C4-2B (cell line): Measurements from ENCODE around the gene DIAPH2.

Experiments
- ZFX ChIP-seq: fragments of 450-650 bp; IDR thresholded peaks from 2 replicates; pipeline ENCODE4 v1.6.1; 2017
- TF ChIP-seq, protein P1 (sequence below): fragments of 450-650 bp; conservative IDR thresholded peaks from 2 replicates; pipeline ENCODE4 v1.5.1; 2017; ENCODE audit warnings: mild to moderate bottlenecking

DNA sequence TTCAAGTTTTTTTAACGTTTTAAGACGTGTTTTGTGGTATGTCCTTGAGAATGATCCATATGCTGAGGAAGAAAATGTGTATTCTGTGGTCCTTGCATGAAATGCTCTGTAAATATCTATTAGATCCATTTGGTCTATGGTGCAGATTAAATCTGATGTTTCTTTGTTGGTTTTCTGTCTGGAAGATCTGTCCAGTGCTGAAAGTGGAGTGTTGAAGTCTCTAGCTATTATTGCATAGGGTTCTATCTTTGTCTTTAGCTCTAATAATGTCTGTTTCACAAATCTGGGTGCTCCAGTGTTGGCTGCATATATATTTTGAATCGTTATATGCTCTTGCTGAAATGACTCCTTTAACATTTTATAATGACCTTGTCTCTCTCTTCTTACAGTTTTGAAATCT, 321.5 kb downstream of the DIAPH2 start:
- TF ChIP-seq, protein P1, sequence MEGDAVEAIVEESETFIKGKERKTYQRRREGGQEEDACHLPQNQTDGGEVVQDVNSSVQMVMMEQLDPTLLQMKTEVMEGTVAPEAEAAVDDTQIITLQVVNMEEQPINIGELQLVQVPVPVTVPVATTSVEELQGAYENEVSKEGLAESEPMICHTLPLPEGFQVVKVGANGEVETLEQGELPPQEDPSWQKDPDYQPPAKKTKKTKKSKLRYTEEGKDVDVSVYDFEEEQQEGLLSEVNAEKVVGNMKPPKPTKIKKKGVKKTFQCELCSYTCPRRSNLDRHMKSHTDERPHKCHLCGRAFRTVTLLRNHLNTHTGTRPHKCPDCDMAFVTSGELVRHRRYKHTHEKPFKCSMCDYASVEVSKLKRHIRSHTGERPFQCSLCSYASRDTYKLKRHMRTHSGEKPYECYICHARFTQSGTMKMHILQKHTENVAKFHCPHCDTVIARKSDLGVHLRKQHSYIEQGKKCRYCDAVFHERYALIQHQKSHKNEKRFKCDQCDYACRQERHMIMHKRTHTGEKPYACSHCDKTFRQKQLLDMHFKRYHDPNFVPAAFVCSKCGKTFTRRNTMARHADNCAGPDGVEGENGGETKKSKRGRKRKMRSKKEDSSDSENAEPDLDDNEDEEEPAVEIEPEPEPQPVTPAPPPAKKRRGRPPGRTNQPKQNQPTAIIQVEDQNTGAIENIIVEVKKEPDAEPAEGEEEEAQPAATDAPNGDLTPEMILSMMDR: no peak
- no peak for TF ChIP-seq ZFX
